WI38 (cell line): ENCODE results near the gene CMPK2.

ENCODE experiments used
- H3K4me3 ChIP-seq: 2 replicates; pipeline ENCODE4 v1.5.1; 2011; ENCODE audit warnings: low read depth, mild to moderate bottlenecking, control low read depth, low read length
- TF ChIP-seq, protein P1 (sequence below): IDR thresholded peaks from 2 replicates; pipeline ENCODE4 v1.5.1; 2012; ENCODE audit warnings: low read depth, mild to moderate bottlenecking, control low read depth, low read length

Gene CMPK2

GRCh38 chr2:6820236-6820635 is 45.5 kb downstream of the CMPK2 start:
- TF ChIP-seq, protein P1, sequence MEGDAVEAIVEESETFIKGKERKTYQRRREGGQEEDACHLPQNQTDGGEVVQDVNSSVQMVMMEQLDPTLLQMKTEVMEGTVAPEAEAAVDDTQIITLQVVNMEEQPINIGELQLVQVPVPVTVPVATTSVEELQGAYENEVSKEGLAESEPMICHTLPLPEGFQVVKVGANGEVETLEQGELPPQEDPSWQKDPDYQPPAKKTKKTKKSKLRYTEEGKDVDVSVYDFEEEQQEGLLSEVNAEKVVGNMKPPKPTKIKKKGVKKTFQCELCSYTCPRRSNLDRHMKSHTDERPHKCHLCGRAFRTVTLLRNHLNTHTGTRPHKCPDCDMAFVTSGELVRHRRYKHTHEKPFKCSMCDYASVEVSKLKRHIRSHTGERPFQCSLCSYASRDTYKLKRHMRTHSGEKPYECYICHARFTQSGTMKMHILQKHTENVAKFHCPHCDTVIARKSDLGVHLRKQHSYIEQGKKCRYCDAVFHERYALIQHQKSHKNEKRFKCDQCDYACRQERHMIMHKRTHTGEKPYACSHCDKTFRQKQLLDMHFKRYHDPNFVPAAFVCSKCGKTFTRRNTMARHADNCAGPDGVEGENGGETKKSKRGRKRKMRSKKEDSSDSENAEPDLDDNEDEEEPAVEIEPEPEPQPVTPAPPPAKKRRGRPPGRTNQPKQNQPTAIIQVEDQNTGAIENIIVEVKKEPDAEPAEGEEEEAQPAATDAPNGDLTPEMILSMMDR, result no peak
- no peak overlapping the region for H3K4me3 ChIP-seq

DNA sequence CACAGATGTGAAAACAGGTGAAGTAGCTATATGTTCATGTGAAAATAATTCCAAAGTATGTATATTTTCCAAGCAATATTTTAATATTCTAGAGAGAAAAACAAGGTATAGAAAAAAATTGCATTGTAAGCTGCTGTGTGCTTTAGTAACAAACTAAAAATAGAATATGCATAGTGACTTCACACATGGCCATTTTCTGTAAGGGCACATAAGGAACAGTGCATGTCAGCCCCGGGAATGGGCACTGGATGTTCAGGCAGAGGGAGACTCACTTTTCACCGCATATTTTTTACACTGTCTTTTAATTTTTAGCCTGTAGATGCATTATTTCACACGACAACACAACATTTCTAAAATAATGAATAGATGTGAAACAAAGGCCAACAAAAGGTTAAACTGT is 46.0 kb downstream of the CMPK2 start:
- TF ChIP-seq, protein P1, result no peak
- H3K4me3 ChIP-seq, result no peak overlapping the region

GRCh38 chr2:6818012-6818411 is 47.7 kb downstream of the CMPK2 start:
- TF ChIP-seq, protein P1, result no peak
- H3K4me3 ChIP-seq, result no peak overlapping the region

GRCh38 chr2:6814869-6815268 is 50.8 kb downstream of the CMPK2 start:
- H3K4me3 ChIP-seq, result no peak overlapping the region
- TF ChIP-seq, protein P1, result no peak

GRCh38 chr2:6814312-6814711 is 51.4 kb downstream of the CMPK2 start:
- TF ChIP-seq, protein P1, result no peak
- H3K4me3 ChIP-seq, result no peak overlapping the region

GRCh38 chr2:6813573-6813972 is 52.1 kb downstream of the CMPK2 start:
- TF ChIP-seq, protein P1, result no peak
- H3K4me3 ChIP-seq, result no peak overlapping the region

DNA sequence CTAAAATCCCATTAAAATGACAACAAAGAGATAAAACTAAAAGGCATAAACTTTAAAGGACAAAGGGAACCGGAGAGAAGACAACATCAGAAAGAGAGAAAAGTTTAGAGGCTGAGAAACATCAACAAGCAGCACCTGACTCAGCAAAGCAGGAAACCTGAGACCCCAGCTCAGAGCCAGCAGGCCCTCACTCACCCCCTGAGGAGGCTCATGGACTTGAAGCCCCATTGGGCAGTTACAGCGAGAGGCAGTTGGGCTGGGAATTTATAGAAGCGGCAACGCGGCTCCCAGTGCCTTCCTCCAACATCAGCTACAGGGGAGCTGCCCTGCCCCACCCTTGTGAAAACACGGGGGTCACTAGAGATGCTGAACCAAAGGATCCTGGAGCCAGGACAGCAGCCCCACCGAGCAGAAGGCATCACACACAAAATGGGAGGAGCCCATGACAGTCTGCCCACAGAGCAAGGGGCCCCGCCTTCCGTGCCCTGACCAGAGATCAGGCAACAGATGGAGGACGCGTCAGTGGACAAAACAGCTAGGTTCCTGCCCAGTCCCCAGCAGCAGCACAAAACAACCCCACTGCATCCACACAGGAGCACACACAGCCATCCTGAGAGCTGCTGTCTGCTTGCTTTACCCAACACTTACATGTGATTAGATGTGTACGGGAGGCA is 52.7 kb downstream of the CMPK2 start:
- no peak overlapping the region for H3K4me3 ChIP-seq
- TF ChIP-seq, protein P1, result no peak
